Stimulated activated CD4-positive, alpha-beta T cell treated with anti-CD3 and anti-CD28 coated beads, Interleukin-15, amount 100 ng/mL, for 48 hours (primary cell): ENCODE data around the gene EPX.
"Not testable (repeated sequence)": the region's sequence is repeated elsewhere in the genome, so short reads cannot be mapped to it uniquely, and the experiment has no call there.

Source experiments
- DNase-seq, 2 donors: peaks; one replicate each; pipeline ENCODE4 v3.0.0-alpha.2; 2020; ENCODE audit warnings: low read depth in 2 of 2

The EPX gene

GRCh38 chr17:58192612-58193011 is at the start of gene EPX:
Gene EPX (plus strand): TSS chr17:58192726. CDS start chr17:58192847, 121 bp downstream.
- DNase-seq, result no peak

GRCh38 chr17:58143335-58143734 is 49.2 kb upstream of the EPX start:
- not testable (repeated sequence) for DNase-seq

DNA sequence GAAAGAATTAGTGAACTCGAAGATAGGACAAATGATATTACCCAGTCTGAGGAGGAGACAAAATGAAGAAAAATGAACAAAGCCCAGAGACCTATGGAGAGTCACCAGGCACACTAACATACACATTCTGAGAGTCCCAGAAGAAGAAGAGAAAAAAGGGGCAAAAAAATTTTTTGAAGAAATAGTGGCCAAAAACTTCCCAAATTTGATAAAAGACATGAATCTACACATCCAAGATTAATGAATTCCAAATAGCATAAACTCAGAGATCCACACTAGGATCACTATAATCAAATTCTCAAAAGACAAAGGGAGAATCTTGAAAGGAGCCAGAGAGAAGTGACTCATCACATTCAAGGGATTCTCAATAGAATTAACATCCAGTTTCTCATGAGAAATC is 47.7 kb upstream of the EPX start:
- no peak for DNase-seq

DNA sequence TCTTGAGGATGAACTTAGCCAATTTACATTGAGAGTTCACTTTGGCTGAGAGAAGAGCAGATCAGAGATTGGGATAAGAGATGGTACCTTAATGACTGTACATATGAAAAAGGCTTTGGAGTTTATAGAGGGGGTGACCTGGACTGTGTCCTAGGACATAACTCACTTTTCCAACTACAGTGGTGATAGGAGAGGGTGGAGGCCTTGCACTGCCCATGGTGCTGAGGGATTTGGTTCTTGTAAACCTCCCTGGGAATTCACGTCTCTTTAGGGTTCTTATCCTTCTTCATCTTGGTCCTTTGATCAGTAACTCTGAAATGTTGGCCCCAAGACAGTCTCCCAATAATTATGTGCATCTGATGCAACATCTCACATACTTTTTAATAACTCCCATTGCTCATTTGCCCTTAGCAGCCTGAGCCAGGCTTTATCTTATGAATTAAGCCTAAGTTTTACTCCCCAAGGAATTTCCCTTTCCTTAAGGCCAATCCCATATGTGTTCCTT is 44.5 kb upstream of the EPX start, which contains the start of gene OR4D1:
Gene OR4D1, plus strand, starts transcription at position 455 of the 505 bp plus-strand sequence. CDS start 6,770 bp downstream, outside the sequence.
- DNase-seq, result no peak

GRCh38 chr17:58148609-58149008 is 43.9 kb upstream of the EPX start:
- no peak for DNase-seq

DNA sequence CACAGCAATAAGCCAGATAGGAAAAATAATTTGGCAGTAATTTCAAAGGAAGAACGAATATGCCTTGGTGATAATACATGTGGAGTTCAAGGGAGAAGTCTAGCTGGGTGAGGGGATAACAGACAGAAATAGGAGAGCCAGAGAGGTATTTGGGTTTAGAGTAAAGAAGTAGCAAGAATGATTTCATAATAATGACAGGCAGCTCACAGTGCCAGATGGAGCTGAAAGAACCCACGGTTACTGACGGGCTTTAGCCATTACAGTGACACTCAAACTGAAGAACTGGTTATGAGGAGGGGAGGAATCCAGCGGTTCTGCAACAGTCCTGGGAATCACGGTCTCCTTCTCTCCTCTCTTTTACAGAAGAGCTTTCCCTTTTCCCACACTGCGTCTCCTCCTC is 42.1 kb upstream of the EPX start:
- DNase-seq, result no peak

DNA sequence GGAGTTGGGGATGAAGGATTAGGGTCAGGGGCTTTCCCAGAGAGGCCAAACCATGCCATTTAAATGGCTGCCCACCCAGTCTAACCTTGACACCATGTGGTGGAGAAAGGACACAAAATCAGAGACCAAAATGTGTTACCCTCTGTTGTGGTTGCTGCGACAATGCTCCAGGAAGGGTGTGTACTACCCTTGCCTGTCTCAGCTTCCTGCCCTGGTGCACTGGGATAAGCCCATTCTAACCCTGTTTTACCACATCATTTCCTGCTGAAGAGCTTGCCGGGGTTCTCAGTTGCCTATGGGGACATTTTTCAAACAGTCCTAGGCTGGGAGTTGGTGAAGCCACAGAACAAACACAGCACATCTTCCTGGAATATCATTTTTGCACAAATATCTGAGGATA is 39.5 kb upstream of the EPX start:
- DNase-seq, result no peak

GRCh38 chr17:58153671-58154070 is 38.9 kb upstream of the EPX start:
- DNase-seq, result no peak

- peak; percentile 35 to 47 for DNase-seq
Measured at GRCh38 chr17:58156839-58157803, 35.4 kb upstream of the EPX start.

- no peak for DNase-seq
Measured at GRCh38 chr17:58158181-58158580, 34.3 kb upstream of the EPX start.

DNA sequence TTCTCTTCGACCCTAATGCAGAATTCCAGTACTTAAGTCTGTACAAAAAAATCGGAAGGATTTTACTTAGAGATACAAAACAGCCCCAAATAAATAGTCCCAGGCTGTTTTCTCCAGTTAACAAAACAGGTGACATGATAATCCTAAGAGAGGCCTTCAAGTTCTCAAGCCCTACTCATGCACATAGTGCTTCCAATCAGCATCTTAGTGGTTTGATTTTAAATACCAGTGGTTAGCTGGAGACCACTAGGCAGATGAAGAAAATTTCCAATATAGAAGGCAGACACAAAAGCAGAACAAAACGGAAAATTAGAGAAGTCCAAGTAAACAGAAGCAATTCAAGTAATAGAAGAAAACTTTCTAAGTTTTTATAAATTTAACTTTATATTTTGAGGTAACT is 31.0 kb upstream of the EPX start:
- DNase-seq, result no peak

GRCh38 chr17:58165981-58166380 is 26.5 kb upstream of the EPX start:
- DNase-seq, result no peak

GRCh38 chr17:58166682-58167081 is 25.8 kb upstream of the EPX start, which contains the start of gene OR4D2:
Gene OR4D2 (plus strand): TSS chr17:58166982. CDS start chr17:58169656, 2,674 bp downstream.
- no peak for DNase-seq

DNA sequence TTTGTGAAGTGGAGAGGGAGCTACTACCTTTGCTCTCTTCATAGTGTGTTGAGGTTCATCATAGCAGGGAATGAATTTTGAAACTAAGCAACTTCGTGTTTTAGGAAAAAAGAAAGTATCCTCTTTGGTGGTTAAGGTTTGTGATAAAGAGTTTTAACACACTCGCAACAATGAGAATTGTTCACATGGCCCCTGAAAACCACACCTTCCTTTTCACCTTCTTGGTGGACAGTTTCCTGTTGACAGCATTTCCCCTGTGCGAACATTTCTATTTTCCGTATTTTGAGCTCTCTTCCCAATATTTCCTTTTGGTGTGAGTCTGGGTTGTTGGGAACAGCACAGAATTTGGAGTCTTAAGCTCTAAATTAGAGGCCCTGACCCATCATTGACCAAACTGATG is 21.9 kb upstream of the EPX start:
- no peak for DNase-seq

DNA sequence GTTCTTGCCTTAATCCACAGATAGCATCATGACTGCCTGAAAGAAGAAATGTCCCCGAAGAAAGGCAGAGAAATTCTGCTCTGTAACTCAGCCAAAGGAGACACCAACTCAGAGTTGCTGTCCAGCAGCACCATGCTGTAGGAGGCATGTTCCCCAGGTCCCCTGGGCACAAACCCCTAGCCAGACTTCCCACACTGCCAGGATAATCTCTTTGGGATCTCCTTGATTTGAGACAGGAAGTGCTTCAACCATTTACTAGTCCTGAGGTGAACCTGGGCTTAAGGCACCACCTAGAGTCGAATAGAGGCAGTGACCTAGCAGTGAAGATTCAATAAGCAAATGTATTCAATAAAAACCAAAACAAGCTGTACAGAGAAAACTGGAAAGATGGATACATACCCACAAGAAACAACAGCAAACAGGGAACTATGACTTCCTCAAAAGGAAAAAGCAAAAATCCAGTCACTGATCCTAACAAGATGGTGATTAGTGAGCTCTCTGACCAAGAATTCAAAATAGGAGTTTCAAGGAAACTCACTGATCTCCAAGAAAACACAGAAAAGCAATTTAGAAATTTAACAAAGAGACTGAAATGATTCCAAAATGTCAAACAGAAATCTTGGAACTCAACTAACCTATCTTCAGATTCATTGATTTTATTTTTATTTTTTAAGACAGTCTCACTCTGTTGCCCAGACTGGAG is 20.0 kb upstream of the EPX start:
- no peak for DNase-seq

GRCh38 chr17:58174871-58175270 is 17.7 kb upstream of the EPX start:
- DNase-seq, result no peak

GRCh38 chr17:58176200-58176599 is 16.3 kb upstream of the EPX start:
- DNase-seq, result no peak

- no peak for DNase-seq
Measured at GRCh38 chr17:58181796-58182195, 10.7 kb upstream of the EPX start.

GRCh38 chr17:58183514-58183913 is 9.0 kb upstream of the EPX start:
- DNase-seq, result no peak

DNA sequence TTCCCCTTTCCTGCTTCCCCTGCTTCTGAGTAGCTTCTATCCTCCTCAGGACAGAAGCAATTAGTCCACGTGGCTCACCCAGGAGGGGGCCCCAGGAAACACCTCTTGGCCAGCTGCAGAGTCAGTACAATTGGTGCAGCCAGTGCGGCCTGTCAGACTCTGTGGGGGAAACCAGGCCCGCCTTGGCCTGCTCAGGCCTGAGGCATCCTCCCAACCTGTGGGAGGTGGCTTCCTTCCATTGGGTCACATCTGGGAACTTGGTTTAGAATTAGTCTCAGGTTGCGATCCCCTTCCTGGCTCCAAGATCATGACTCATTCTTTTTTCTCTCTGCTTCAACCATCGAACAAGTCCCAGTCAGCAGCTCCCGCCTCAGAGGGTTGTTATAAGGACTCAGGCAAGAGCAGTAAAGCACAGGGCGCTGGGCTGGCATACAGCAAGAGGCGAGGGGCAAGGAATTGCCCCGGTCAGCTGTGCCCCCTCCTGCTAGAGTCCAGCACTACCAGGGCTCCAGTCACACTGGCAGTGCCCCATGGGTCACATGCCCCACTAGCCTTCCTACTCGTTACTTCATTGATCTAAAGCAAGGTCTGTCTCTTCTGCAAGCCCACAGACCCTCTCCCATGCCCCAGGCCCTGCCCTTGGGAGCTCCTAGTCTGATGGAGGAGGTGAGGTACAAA is 8.1 kb upstream of the EPX start:
- DNase-seq, result no peak

DNA sequence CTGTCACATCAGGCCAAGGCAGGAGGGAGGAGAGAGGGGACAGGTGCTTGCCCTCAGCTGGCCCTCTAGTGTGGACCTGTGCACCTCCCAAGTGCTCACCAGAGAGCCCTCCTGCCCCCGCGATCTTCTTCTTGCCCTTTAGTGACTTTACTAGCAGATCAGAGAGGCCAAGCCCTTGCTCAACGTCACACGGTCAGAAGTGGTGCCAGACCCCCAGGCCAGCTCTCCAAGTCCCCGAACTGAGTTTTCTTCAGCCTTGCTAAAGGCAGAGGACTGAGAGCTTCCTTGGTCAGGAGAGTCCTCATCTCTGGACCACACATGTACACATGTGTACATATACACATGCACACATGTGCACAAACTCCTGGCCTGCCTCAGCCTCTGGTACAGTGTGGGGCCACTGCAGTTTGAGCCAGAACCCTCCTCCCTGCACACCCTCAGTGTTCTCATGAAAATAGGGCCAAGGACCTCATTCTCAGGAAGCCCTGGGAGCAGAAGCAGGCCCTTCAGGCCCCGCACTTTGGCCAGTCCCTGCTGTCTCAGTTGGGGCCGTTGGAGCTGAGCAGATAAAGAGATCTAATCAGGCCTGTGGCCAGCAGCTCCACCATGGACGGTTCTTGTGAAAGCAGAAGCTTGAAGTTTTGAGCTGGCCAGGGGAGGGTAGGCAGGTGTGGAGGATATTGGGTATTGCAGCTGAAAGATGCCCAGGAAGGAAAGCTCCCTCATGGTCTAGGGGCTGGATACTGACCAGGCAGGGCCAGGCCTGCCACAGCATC is 7.4 kb upstream of the EPX start:
- no peak for DNase-seq
